IMR-90 (cell line): ENCODE data around the gene HOXA2. TPM values are rescaled to one million over a fixed set of nuclear protein-coding genes. Genes with fewer than 3 reads are reported as not detected.

Experiments used
- ATAC-seq: fragments of 200-7000 bp; cut with Tn5 transposase; 2 replicates; pipeline ENCODE4 v1.9.1; 2020; ENCODE audit warnings: low read depth, mild to moderate bottlenecking, moderate library complexity
- BruUV-seq: library from RNA; stranded (reverse); fragments of 400-500 nt; replicated peaks from 2 replicates; lab custom pipeline; 2021; lab: Mats Ljungman, UMichigan
- CTCF ChIA-PET: fragments of 300-600 bp; formaldehyde crosslinking; extraction: SDS; loops from one replicate; lab custom pipeline; 2021; ENCODE audit warnings: antibody characterized with exemption; lab: Yijun Ruan, JAX
- POLR2A ChIA-PET: fragments of 300-600 bp; sonication (Branson Sonifier 250); formaldehyde crosslinking; loops from one replicate; lab custom pipeline; 2022; ENCODE audit warnings: antibody characterized with exemption; ENCODE audit not compliant: unreplicated experiment; lab: Charles Lee
- DNase-seq: peaks from one replicate; pipeline ENCODE4 v3.0.0; 2013
- H2AFZ ChIP-seq: replicated peaks from 2 replicates; pipeline ENCODE3; 2013; ENCODE audit warnings: low read length, mild to moderate bottlenecking; ENCODE audit not compliant: poor library complexity
- H2AK5ac ChIP-seq: 2 replicates; pipeline ENCODE4 v1.6.1; 2013; ENCODE audit warnings: low read depth, low read length, inconsistent platforms
- H2AK9ac ChIP-seq: replicated peaks from 2 replicates; pipeline ENCODE3; 2013; ENCODE audit warnings: mild to moderate bottlenecking, low read depth, low read length, moderate library complexity; ENCODE audit not compliant: poor library complexity
- H2BK120ac ChIP-seq: 2 replicates; pipeline ENCODE4 v1.6.1; 2013; ENCODE audit warnings: low read depth, low read length, inconsistent platforms
- H2BK15ac ChIP-seq: 3 replicates; pipeline ENCODE4 v1.6.1; 2013; ENCODE audit warnings: low read depth, low read length, inconsistent platforms
- H2BK20ac ChIP-seq: 2 replicates; pipeline ENCODE4 v1.6.1; 2013; ENCODE audit warnings: low read depth, mild to moderate bottlenecking, inconsistent platforms, low read length, moderate library complexity
- H2BK5ac ChIP-seq: 2 replicates; pipeline ENCODE4 v1.6.1; 2013; ENCODE audit warnings: mild to moderate bottlenecking, low read depth, low read length, inconsistent platforms; ENCODE audit not compliant: poor library complexity, severe bottlenecking
- H3K14ac ChIP-seq: replicated peaks from 2 replicates; pipeline ENCODE4 v1.6.1; 2013; ENCODE audit warnings: low read depth, low read length, inconsistent platforms
- H3K18ac ChIP-seq: 2 replicates; pipeline ENCODE4 v1.6.1; 2013; ENCODE audit warnings: low read depth, low read length, control low read depth
- H3K23ac ChIP-seq: 2 replicates; pipeline ENCODE4 v1.6.1; 2013; ENCODE audit warnings: low read depth, low read length, inconsistent platforms
- H3K27ac ChIP-seq: 2 replicates; pipeline ENCODE4 v1.5.1; 2013; ENCODE audit warnings: mild to moderate bottlenecking, control low read depth, low read length; ENCODE audit not compliant: insufficient read depth
- H3K27me3 ChIP-seq: 2 replicates; pipeline ENCODE4 v1.6.1; 2013; ENCODE audit warnings: low read length; ENCODE audit not compliant: control insufficient read depth, insufficient read depth
- H3K36me3 ChIP-seq: 2 replicates; pipeline ENCODE4 v1.6.1; 2013; ENCODE audit warnings: low read length, mixed read lengths; ENCODE audit not compliant: control insufficient read depth, insufficient read depth
- H3K4ac ChIP-seq: 2 replicates; pipeline ENCODE4 v1.6.1; 2013; ENCODE audit warnings: low read depth, low read length, inconsistent platforms
- H3K4me1 ChIP-seq: 2 replicates; pipeline ENCODE4 v1.6.1; 2013; ENCODE audit warnings: low read length, mixed read lengths; ENCODE audit not compliant: control insufficient read depth, insufficient read depth
- H3K4me2 ChIP-seq: 2 replicates; pipeline ENCODE4 v1.6.1; 2013; ENCODE audit warnings: low read depth, mild to moderate bottlenecking, control low read depth, low read length, moderate library complexity
- H3K4me3 ChIP-seq: 2 replicates; pipeline ENCODE4 v1.5.1; 2013; ENCODE audit warnings: low read depth, mild to moderate bottlenecking, control low read depth, low read length, moderate library complexity; ENCODE audit not compliant: insufficient read depth
- H3K56ac ChIP-seq: 2 replicates; pipeline ENCODE4 v1.6.1; 2013; ENCODE audit warnings: low read length, inconsistent platforms; ENCODE audit not compliant: insufficient read depth; ENCODE audit errors: extremely low read depth
- H3K79me1 ChIP-seq, 2 experiments: 2 replicates each; pipeline ENCODE4 v1.6.1; 2013; ENCODE audit warnings: low read length in 2 of 2, inconsistent platforms in 1 of 2, low read depth in 1 of 2
- H3K9ac ChIP-seq: 2 replicates; pipeline ENCODE4 v1.6.1; 2013; ENCODE audit warnings: low read depth, low read length, control low read depth
- H3K9me1 ChIP-seq: 2 replicates; pipeline ENCODE4 v1.6.1; 2013; ENCODE audit warnings: low read length, inconsistent platforms; ENCODE audit not compliant: insufficient read depth
- H3K9me3 ChIP-seq: 2 replicates; pipeline ENCODE4 v1.6.1; 2013; ENCODE audit warnings: low read length; ENCODE audit not compliant: control insufficient read depth, insufficient read depth
- H4K20me1 ChIP-seq: 2 replicates; pipeline ENCODE4 v1.6.1; 2013; ENCODE audit warnings: low read length, inconsistent platforms; ENCODE audit not compliant: insufficient read depth
- H4K5ac ChIP-seq: 2 replicates; pipeline ENCODE4 v1.6.1; 2013; ENCODE audit warnings: mild to moderate bottlenecking, low read depth, low read length, control low read depth
- H4K8ac ChIP-seq, 2 experiments: 2 replicates each; pipeline ENCODE4 v1.6.1; 2013; ENCODE audit warnings: low read depth in 2 of 2, low read length in 2 of 2, control low read depth in 1 of 2, inconsistent platforms in 1 of 2
- H4K91ac ChIP-seq: 2 replicates; pipeline ENCODE4 v1.6.1; 2013; ENCODE audit warnings: low read depth, low read length, inconsistent platforms; ENCODE audit not compliant: insufficient read depth
- CEBPB ChIP-seq: IDR thresholded peaks from 2 replicates; pipeline ENCODE4 v1.6.1; 2012; ENCODE audit warnings: low read depth, low read length, improper control_type of control experiment
- CTCF ChIP-seq: conservative IDR thresholded peaks from 2 replicates; pipeline ENCODE4 v1.5.1; 2012; ENCODE audit warnings: mild to moderate bottlenecking, low read depth, low read length, improper control_type of control experiment
- ELK1 ChIP-seq: fragments of 150-350 bp; IDR thresholded peaks from 2 replicates; pipeline ENCODE4 v1.6.1; 2016; ENCODE audit warnings: low read depth, mild to moderate bottlenecking, low read length, moderate library complexity, borderline replicate concordance
- FOS ChIP-seq: fragments of 150-350 bp; IDR thresholded peaks from 2 replicates; pipeline ENCODE4 v1.6.1; 2016; ENCODE audit warnings: low read depth, low read length
- MAFK ChIP-seq: IDR thresholded peaks from 2 replicates; pipeline ENCODE4 v1.6.1; 2012; ENCODE audit warnings: low read depth, low read length, improper control_type of control experiment
- MXI1 ChIP-seq: IDR thresholded peaks from 2 replicates; pipeline ENCODE4 v1.6.1; 2012; ENCODE audit warnings: low read depth, mild to moderate bottlenecking, low read length, moderate library complexity, borderline replicate concordance
- POLR2A ChIP-seq: IDR thresholded peaks from 2 replicates; pipeline ENCODE4 v1.6.1; 2012; ENCODE audit warnings: mild to moderate bottlenecking, low read depth, low read length
- RAD21 ChIP-seq: IDR thresholded peaks from 2 replicates; pipeline ENCODE4 v1.6.1; 2012; ENCODE audit warnings: low read length, improper control_type of control experiment
- RCOR1 ChIP-seq: IDR thresholded peaks from 2 replicates; pipeline ENCODE4 v1.6.1; 2012; ENCODE audit warnings: mild to moderate bottlenecking, low read length, improper control_type of control experiment; ENCODE audit not compliant: insufficient replicate concordance
- RFX5 ChIP-seq: IDR thresholded peaks from 2 replicates; pipeline ENCODE4 v1.8.0; 2012; ENCODE audit warnings: low read depth, mild to moderate bottlenecking, low read length, moderate library complexity
- SMC3 ChIP-seq: fragments of 150-350 bp; IDR thresholded peaks from 2 replicates; pipeline ENCODE4 v1.6.1; 2016; ENCODE audit warnings: low read depth, mild to moderate bottlenecking, antibody characterized with exemption, low read length, moderate library complexity
- USF2 ChIP-seq: fragments of 150-350 bp; IDR thresholded peaks from 2 replicates; pipeline ENCODE4 v1.6.1; 2017; ENCODE audit warnings: mild to moderate bottlenecking, antibody characterized with exemption, low read length, low read depth
- WGBS, 2 experiments: methylation state at CpG; one replicate each; pipeline versions ENCODE4 v1.1.5 to v1.1.7; 2013; ENCODE audit warnings: missing lambda C conversion rate in 2 of 2; ENCODE audit not compliant: insufficient read length in 1 of 2; ENCODE audit errors: extremely low coverage in 2 of 2; 5-methylcytosine and 5-hydroxymethylcytosine counted together
- dilution Hi-C: fragments of 300-500 bp; cut with HindIII; formaldehyde crosslinking; loops from one replicate; pipeline ENCODE4 v1.14.3; 2018; ENCODE audit warnings: low sequenced_read_pairs; ENCODE audit not compliant: unreplicated experiment
- in situ Hi-C: fragments of 300-500 bp; cut with MboI; formaldehyde crosslinking; loops from 3 replicates; pipeline ENCODE4 v1.14.3; 2019; ENCODE audit warnings: low sequenced_read_pairs, inconsistent platforms, mixed read lengths
- intact Hi-C: fragments of 100-400 bp; cut with micrococcal nuclease; formaldehyde crosslinking; loops from 2 replicates; pipeline ENCODE4 v1.10.0; 2022
- polyA plus RNA-seq, 3 experiments: library from polyadenylated mRNA; depleted of rRNA; stranded (reverse); fragments of >200 nt; gene quantifications; 2 replicates each; pipeline ENCODE4 v1.2.3, GENCODE V29; 2012; ENCODE audit warnings: low replicate concordance in 1 of 3
- total RNA-seq: library from RNA; depleted of rRNA; stranded (reverse); fragments of >200 nt; gene quantifications from 2 replicates; pipeline ENCODE4 v1.2.3, GENCODE V29; 2012

The HOXA2 gene
- total and polyA plus RNA-seq, 2 of the 4 experiments (the other 2 are of a cell fraction), result 1.6 to 3.9 TPM

GRCh38 chr7:27129729-27130539 is 27.5 kb upstream of the HOXA2 start:
- Histone ChIP-seq H2BK15ac (peak overlapping the region; percentile 33; the same call in 2 of the 3 replicates), H3K23ac (peak overlapping the region; percentile 94), H4K91ac (peak overlapping the region; percentile 48), H3K36me3 (peaks cover 3% of the 10 kb centered on the region; the same call in 1 of the 2 replicates), H3K56ac (0 out of 2 replicates have a peak overlapping the region, but pooled peaks have one; percentile 22), H3K18ac (peak overlapping the region; percentile 16), H4K20me1 (no peaks in the 10 kb centered on the region), H2BK5ac (peak overlapping the region; percentile 62), H3K4me3 (peak overlapping the region; percentile 76), H3K4ac (peak overlapping the region; percentile 49), H3K9me3 (no peaks in the 10 kb centered on the region), H3K14ac (peak overlapping the region; percentile 52; the same call in 1 of the 2 replicates), H3K4me1 (peaks cover 26% of the 10 kb centered on the region), H4K8ac (peak overlapping the region; percentile 45 to 56; a peak in 2 of 4 replicates), H2AK5ac (no peak overlapping the region; the same call in 1 of the 2 replicates), H3K9me1 (peaks cover 12% of the 10 kb centered on the region), H2BK20ac (0 out of 2 replicates have a peak overlapping the region, but pooled peaks have one; percentile 21), H3K79me1 (peaks cover 29 to 47% of the 10 kb centered on the region in 2 experiments), H3K4me2 (peak overlapping the region; percentile 94), H3K9ac (peak overlapping the region; percentile 68), H2AK9ac (peak overlapping the region; percentile 75), H2AFZ (peak overlapping the region; percentile 84), H3K27ac (peak overlapping the region; percentile 44), H3K27me3 (no peaks in the 10 kb centered on the region), H2BK120ac (peak overlapping the region; percentile 58), H4K5ac (peak overlapping the region; percentile 78)
- in situ Hi-C loops (no loop called here), dilution Hi-C loops (no loop called here), intact Hi-C loops (loop anchor here (2.0 to 5.0 kb wide), 2 partner anchors 33 to 98 kb away; no protein-coding TSS in a partner anchor)
- ChIA-PET POLR2A (interaction anchor here (0.6 kb wide), 1 partner anchor 332 kb away, joined by 4 read pairs; no protein-coding TSS in a partner anchor), CTCF (interaction anchor here (0.8 to 1.8 kb wide), 4 partner anchors 10 to 276 kb away, joined by 3 to 5 read pairs (median 4); no protein-coding TSS in a partner anchor)
- WGBS, 2 experiments, result 2% methylated on average over 40 of the region's 72 CpGs; no CpG with 5 or more reads in 1 of the 2 experiments
- no peak for DNase-seq
- peak; percentile 46 for ATAC-seq
- no TSS peak for BruUV-seq
- no peak for TF ChIP-seq RCOR1
- no peak; the same call in 1 of the 2 replicates for TF ChIP-seq SMC3
- peak; percentile 46; the same call in 1 of the 2 replicates for TF ChIP-seq MXI1
- TF ChIP-seq RAD21, result peak; percentile 19; the same call in 1 of the 2 replicates
- no peak for TF ChIP-seq CEBPB
- no peak for TF ChIP-seq MAFK
- TF ChIP-seq USF2, result no peak
- peak; percentile 39 for TF ChIP-seq CTCF
- TF ChIP-seq FOS, result no peak
- TF ChIP-seq POLR2A, result peak; percentile 35; the same call in 1 of the 2 replicates
- no peak for TF ChIP-seq RFX5
- TF ChIP-seq ELK1, result no peak
